NT2/D1 (cell line): ENCODE measurements around the gene NFE2L1.

Source experiments
- SUZ12 ChIP-seq: IDR thresholded peaks from 2 replicates; pipeline ENCODE4 v1.6.1; 2011; ENCODE audit not compliant: insufficient read length, insufficient read depth; ENCODE audit errors: extremely low read depth
- YY1 ChIP-seq: IDR thresholded peaks from 2 replicates; pipeline ENCODE4 v1.6.1; 2011; ENCODE audit not compliant: insufficient read length, insufficient read depth
- ZNF274 ChIP-seq: IDR thresholded peaks from 2 replicates; pipeline ENCODE4 v1.6.1; 2011; ENCODE audit warnings: mild to moderate bottlenecking, low read depth, low read length

DNA sequence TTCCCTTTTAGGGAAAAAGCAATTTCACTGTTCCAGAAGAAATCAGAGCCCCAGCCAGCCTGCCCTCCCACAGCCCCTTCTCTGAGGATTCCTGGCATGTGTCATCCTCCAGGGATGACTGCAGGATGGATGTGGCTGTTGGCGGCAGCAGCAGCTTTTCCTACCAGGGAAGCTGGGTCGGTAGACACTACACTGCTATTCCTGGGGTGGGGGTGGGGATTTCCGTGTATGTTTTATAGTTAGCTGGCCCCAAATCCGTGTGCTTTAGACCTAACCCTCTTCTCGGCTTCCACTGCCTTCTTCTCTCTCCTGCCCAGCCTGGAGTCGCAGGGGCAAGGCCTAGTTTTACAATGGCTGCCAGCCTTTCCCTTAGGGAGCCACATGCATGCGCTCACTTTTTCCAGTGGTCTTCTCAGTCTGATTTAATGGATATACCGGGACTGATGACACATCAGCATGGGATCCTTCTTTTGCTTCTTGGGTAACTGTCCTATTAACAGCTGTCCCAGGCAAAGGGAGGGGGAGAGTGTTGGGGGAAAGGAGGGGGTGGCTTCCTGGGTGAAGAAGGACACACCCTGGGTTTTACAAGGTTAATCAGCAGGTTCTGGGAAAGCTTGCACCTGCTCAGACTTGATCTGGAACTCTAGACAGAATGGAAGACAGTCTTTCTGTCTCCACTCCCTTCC lies 2.7 kb upstream of the NFE2L1 start:
- TF ChIP-seq YY1 (no peak), ZNF274 (no peak), SUZ12 (no peak)
